Transverse colon (tissue), 4 donors: ENCODE results near the gene HOXA3. TPM values are rescaled to one million over a fixed set of nuclear protein-coding genes. Genes with fewer than 3 reads are reported as not detected.

Experiments used
- DNase-seq: peaks from one replicate; pipeline ENCODE4 v3.0.0-alpha.2; 2019
- H3K27ac ChIP-seq, 4 donors: fragments of 200-600 bp; sonication (generic); 2 replicates each; pipeline ENCODE4 v1.5.1; 2016 to 2018; ENCODE audit warnings: inconsistent platforms in 4 of 4
- H3K27me3 ChIP-seq: fragments of 200-600 bp; sonication (generic); 2 replicates; pipeline ENCODE4 v1.5.1; 2017; ENCODE audit warnings: inconsistent platforms
- H3K36me3 ChIP-seq, 4 donors: fragments of 200-600 bp; sonication (generic); 2 replicates each; pipeline ENCODE4 v1.5.1; 2017 to 2019; ENCODE audit warnings: inconsistent platforms in 4 of 4
- H3K4me1 ChIP-seq, 4 donors: fragments of 200-600 bp; sonication (generic); 2 replicates each; pipeline ENCODE4 v1.5.1; 2017 to 2020; ENCODE audit warnings: inconsistent platforms in 4 of 4
- H3K4me3 ChIP-seq, 4 donors: fragments of 200-600 bp; sonication (generic); 1 replicate in 1 of 4; 2 replicates in 3 of 4; pipeline versions ENCODE4 v1.5.1 to v1.6.1; 2017 to 2019; ENCODE audit warnings: inconsistent platforms in 4 of 4
- H3K9me3 ChIP-seq, 2 donors: fragments of 200-600 bp; sonication (generic); 2 replicates each; pipeline ENCODE4 v1.5.1; 2017 to 2019; ENCODE audit warnings: inconsistent platforms in 2 of 2
- CTCF ChIP-seq, 5 experiments: fragments of 200-600 bp in 3 of 5; fragments of 450-650 bp in 2 of 5; sonication (generic) in 3 of 5; IDR thresholded peaks; 1 replicate in 2 of 5; 2 replicates in 3 of 5; pipeline ENCODE4 v1.5.1; 2016 to 2017; ENCODE audit warnings: antibody characterized with exemption in 5 of 5, inconsistent platforms in 3 of 5, mild to moderate bottlenecking in 2 of 5, moderate library complexity in 1 of 5
- EP300 ChIP-seq: sonication (generic); formaldehyde crosslinking; IDR thresholded peaks from one replicate; pipeline ENCODE4 v1.6.1; 2017; ENCODE audit warnings: antibody characterized with exemption, low read depth
- POLR2A ChIP-seq: fragments of 450-650 bp; IDR thresholded peaks from one replicate; pipeline ENCODE4 v1.6.1; 2016; ENCODE audit warnings: antibody characterized with exemption, mild to moderate bottlenecking, moderate library complexity
- POLR2AphosphoS5 ChIP-seq, 3 donors: sonication (generic); formaldehyde crosslinking; IDR thresholded peaks; one replicate each; pipeline ENCODE4 v1.6.1; 2016; ENCODE audit warnings: antibody characterized with exemption in 3 of 3
- WGBS, 2 donors: methylation state at CpG; one replicate each; pipeline ENCODE4 v1.1.5; 2018; ENCODE audit warnings: low coverage in 1 of 2; 5-methylcytosine and 5-hydroxymethylcytosine counted together
- in situ Hi-C, 4 donors: fragments of 200-750 bp; cut with MboI; loops; one replicate each; pipeline versions ENCODE4 v1.15.0 to v1.15.1; 2017; ENCODE audit warnings: low sequenced_read_pairs in 3 of 4, low pct_ligation_motif_present in 1 of 4, low pct_unique_long_range_greater_than_20kb in 1 of 4
- intact Hi-C: fragments of 100-400 bp; cut with DNase I; formaldehyde crosslinking; loops from one replicate; pipeline ENCODE4 v1.15.1; 2023; ENCODE audit warnings: low total_unique reads
- total RNA-seq, 4 donors: library from RNA; depleted of rRNA; stranded (reverse); fragments of >200 nt; gene quantifications; one replicate each; pipeline ENCODE4 v1.1.0, GENCODE V29; 2016

HOXA3 gene
- total RNA-seq, 4 donors from 2014 or later = 14.1 to 27.3 (median 15.7) TPM

- intact Hi-C loops (no loop called here), in situ Hi-C loops (no loop called here)
- H3K9me3 ChIP-seq = no peaks in the 10 kb centered on the region
- peaks cover 0 to 6% (median 0%) of the 10 kb centered on the region in 4 donors for H3K4me1 ChIP-seq
- no peak overlapping the region for H3K27ac ChIP-seq
- TF ChIP-seq POLR2A (no peak), POLR2AphosphoS5 (IDR thresholded peaks at IDR 0.05) (no peak), EP300 (no peak), CTCF (IDR thresholded peaks at IDR 0.05) (no peak)
- H3K4me3 ChIP-seq = no peak overlapping the region
- DNase-seq = no peak
- H3K36me3 ChIP-seq = no peaks in the 10 kb centered on the region
- H3K27me3 ChIP-seq = no peaks in the 10 kb centered on the region
- WGBS, 2 donors = 35 to 75% methylated on average over 3 to 5 of the region's 5 CpGs
These were observed 73.7 kb downstream of the HOXA3 start for GRCh38 chr7:27078616-27079233.

GRCh38 chr7:27073076-27073475 is 79.3 kb downstream of the HOXA3 start:
- Histone ChIP-seq H3K36me3 (no peaks in the 10 kb centered on the region), H3K4me1 (no peaks in the 10 kb centered on the region), H3K9me3 (no peaks in the 10 kb centered on the region), H3K4me3 (no peak overlapping the region), H3K27ac (no peak overlapping the region), H3K27me3 (no peaks in the 10 kb centered on the region)
- in situ Hi-C loops = no loop called here
- intact Hi-C loops = no loop called here
- DNase-seq = no peak
- TF ChIP-seq CTCF (IDR thresholded peaks at IDR 0.05) (no peak), EP300 (no peak), POLR2AphosphoS5 (IDR thresholded peaks at IDR 0.05) (no peak), POLR2A (no peak)

GRCh38 chr7:27071622-27072390 is 80.6 kb downstream of the HOXA3 start:
- intact Hi-C loops (no loop called here), in situ Hi-C loops (no loop called here)
- Histone ChIP-seq H3K9me3 (no peaks in the 10 kb centered on the region), H3K4me3 (no peak overlapping the region), H3K36me3 (no peaks in the 10 kb centered on the region), H3K27me3 (no peaks in the 10 kb centered on the region), H3K27ac (no peak overlapping the region), H3K4me1 (no peaks in the 10 kb centered on the region)
- DNase-seq = no peak
- 82 to 83% methylated on average over 6 of the region's 6 CpGs for WGBS, 2 donors
- TF ChIP-seq POLR2A (no peak), EP300 (no peak), CTCF (IDR thresholded peaks at IDR 0.05) (no peak), POLR2AphosphoS5 (IDR thresholded peaks at IDR 0.05) (no peak)

- intact Hi-C loops (no loop called here), in situ Hi-C loops (no loop called here)
- WGBS, 2 donors = 96% methylated on average over 1 of the region's 1 CpG; no CpG with 5 or more reads in 1 of the 2 donors
- Histone ChIP-seq H3K27ac (no peak overlapping the region), H3K27me3 (no peaks in the 10 kb centered on the region), H3K9me3 (no peaks in the 10 kb centered on the region), H3K4me3 (no peak overlapping the region), H3K4me1 (no peaks in the 10 kb centered on the region), H3K36me3 (no peaks in the 10 kb centered on the region)
- no peak for DNase-seq
- no peak for TF ChIP-seq POLR2AphosphoS5 (IDR thresholded peaks at IDR 0.05)
- TF ChIP-seq CTCF (IDR thresholded peaks at IDR 0.05) = no peak
- no peak for TF ChIP-seq EP300
- no peak for TF ChIP-seq POLR2A
These were observed 84.1 kb downstream of the HOXA3 start for GRCh38 chr7:27068259-27068658.
